Measurements from ENCODE around the gene SLC24A4. TPM values are rescaled to one million over a fixed set of nuclear protein-coding genes. Genes with fewer than 3 reads are reported as not detected.

SLC24A4 gene, protein sequence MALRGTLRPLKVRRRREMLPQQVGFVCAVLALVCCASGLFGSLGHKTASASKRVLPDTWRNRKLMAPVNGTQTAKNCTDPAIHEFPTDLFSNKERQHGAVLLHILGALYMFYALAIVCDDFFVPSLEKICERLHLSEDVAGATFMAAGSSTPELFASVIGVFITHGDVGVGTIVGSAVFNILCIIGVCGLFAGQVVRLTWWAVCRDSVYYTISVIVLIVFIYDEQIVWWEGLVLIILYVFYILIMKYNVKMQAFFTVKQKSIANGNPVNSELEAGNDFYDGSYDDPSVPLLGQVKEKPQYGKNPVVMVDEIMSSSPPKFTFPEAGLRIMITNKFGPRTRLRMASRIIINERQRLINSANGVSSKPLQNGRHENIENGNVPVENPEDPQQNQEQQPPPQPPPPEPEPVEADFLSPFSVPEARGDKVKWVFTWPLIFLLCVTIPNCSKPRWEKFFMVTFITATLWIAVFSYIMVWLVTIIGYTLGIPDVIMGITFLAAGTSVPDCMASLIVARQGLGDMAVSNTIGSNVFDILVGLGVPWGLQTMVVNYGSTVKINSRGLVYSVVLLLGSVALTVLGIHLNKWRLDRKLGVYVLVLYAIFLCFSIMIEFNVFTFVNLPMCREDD
- 0.03 TPM for polyA plus RNA-seq (2013, experiment 1 of 2)
- 0.04 TPM for polyA plus RNA-seq (2013, experiment 2 of 2)

- no peaks in the 10 kb centered on the region for H3K9me3 ChIP-seq (replicated peaks in 1 of 2; ENCODE audit: control insufficient read depth in 2 of 2, insufficient read depth in 1 of 2, low read depth in 1 of 2, low read length in 2 of 2)
- H2AK5ac ChIP-seq (ENCODE audit: low read depth, low read length) = no peak within 1 kb of the TSS
- H3K4ac ChIP-seq (ENCODE audit: low read length) = no peak within 1 kb of the TSS
- no peak within 1 kb of the TSS for H2BK12ac ChIP-seq (ENCODE audit: low read length)
- peaks cover 12 to 91% (median 54%) of the 10 kb centered on the region in 3 experiments for H3K27me3 ChIP-seq (ENCODE audit: control insufficient read depth in 3 of 3, insufficient read depth in 3 of 3, low read depth in 1 of 3, low read length in 3 of 3)
- no peak within 1 kb of the TSS for H4K91ac ChIP-seq (ENCODE audit: low read depth, low read length, poor library complexity)
- peak within 1 kb of the TSS; percentile 6 for H3K14ac ChIP-seq (ENCODE audit: low read length)
- no peak within 1 kb of the TSS for H2BK120ac ChIP-seq (ENCODE audit: low read depth, low read length)
- H2BK5ac ChIP-seq (ENCODE audit: low read length) = no peak within 1 kb of the TSS
- no peak within 1 kb of the TSS for H4K8ac ChIP-seq (ENCODE audit: low read depth, low read length)
- H3K4me3 ChIP-seq (ENCODE audit: low read length in 2 of 2) = peak within 1 kb of the TSS in 1 of 2 donors; percentile 75
- H3K79me1 ChIP-seq (ENCODE audit: low read depth, low read length) = no peaks in the 10 kb centered on the region
- H3K9ac ChIP-seq (ENCODE audit: low read depth, low read length, poor library complexity) = peak within 1 kb of the TSS; percentile 55
- no peaks in the 10 kb centered on the region for H3K36me3 ChIP-seq (replicated peaks in 1 of 2; ENCODE audit: control insufficient read depth in 2 of 2, insufficient read depth in 2 of 2, low read length in 2 of 2)
- H3K23ac ChIP-seq (ENCODE audit: low read depth, low read length, poor library complexity) = peak within 1 kb of the TSS; percentile 28
- no peak within 1 kb of the TSS for H2BK15ac ChIP-seq (ENCODE audit: low read length)
- peak within 1 kb of the TSS; percentile 92 for H3K4me2 ChIP-seq (ENCODE audit: insufficient read depth, low read length, poor library complexity, severe bottlenecking)
- WGBS, 2 donors (ENCODE audit: extremely low coverage in 2 of 2, insufficient read length in 2 of 2, insufficient replicate concordance in 1 of 2) = no CpG with 5 or more reads among the region's 117 CpGs
- H3K4me1 ChIP-seq (ENCODE audit: control insufficient read depth in 2 of 2, insufficient read depth in 1 of 2, low read depth in 1 of 2, low read length in 2 of 2) = peaks cover 0 to 3% of the 10 kb centered on the region in 2 donors
- DNase-seq (ENCODE audit: low spot score) = peak; percentile 37
- H3K18ac ChIP-seq (ENCODE audit: low read length) = peak within 1 kb of the TSS; percentile 69
- no peak within 1 kb of the TSS for H3K27ac ChIP-seq (replicated peaks; ENCODE audit: low read length)
- peak within 1 kb of the TSS; percentile 73 for H2AFZ ChIP-seq (ENCODE audit: low read length)
Measured at GRCh38 chr14:92323011-92323915, at the start of gene SLC24A4. Gene SLC24A4, plus strand, starts transcription at chr14:92323165. Its CDS starts 666 bp downstream, at chr14:92323831.

- H3K14ac ChIP-seq (ENCODE audit: low read length) = no peak overlapping the region
- H3K9ac ChIP-seq (ENCODE audit: low read depth, low read length, poor library complexity) = no peak overlapping the region
- no peak for DNase-seq (ENCODE audit: low spot score)
- no peak overlapping the region for H3K4me3 ChIP-seq (ENCODE audit: low read length in 2 of 2)
- no peak overlapping the region for H4K8ac ChIP-seq (ENCODE audit: low read depth, low read length)
- no peaks in the 10 kb centered on the region for H3K4me1 ChIP-seq (ENCODE audit: control insufficient read depth in 2 of 2, insufficient read depth in 1 of 2, low read depth in 1 of 2, low read length in 2 of 2)
- no peak overlapping the region for H2BK15ac ChIP-seq (ENCODE audit: low read length)
- no peak overlapping the region for H3K4me2 ChIP-seq (ENCODE audit: insufficient read depth, low read length, poor library complexity, severe bottlenecking)
- H3K23ac ChIP-seq (ENCODE audit: low read depth, low read length, poor library complexity) = no peak overlapping the region
- H3K27me3 ChIP-seq (ENCODE audit: control insufficient read depth in 3 of 3, insufficient read depth in 3 of 3, low read depth in 1 of 3, low read length in 3 of 3) = peaks cover 0 to 14% (median 0%) of the 10 kb centered on the region in 3 experiments
- no CpG with 5 or more reads among the region's 2 CpGs for WGBS, 2 donors (ENCODE audit: extremely low coverage in 2 of 2, insufficient read length in 2 of 2, insufficient replicate concordance in 1 of 2)
- H2AFZ ChIP-seq (ENCODE audit: low read length) = no peak overlapping the region
- no peak overlapping the region for H2BK5ac ChIP-seq (ENCODE audit: low read length)
- no peaks in the 10 kb centered on the region for H3K36me3 ChIP-seq (replicated peaks in 1 of 2; ENCODE audit: control insufficient read depth in 2 of 2, insufficient read depth in 2 of 2, low read length in 2 of 2)
- peaks cover 0 to 2% of the 10 kb centered on the region in 2 donors for H3K9me3 ChIP-seq (replicated peaks in 1 of 2; ENCODE audit: control insufficient read depth in 2 of 2, insufficient read depth in 1 of 2, low read depth in 1 of 2, low read length in 2 of 2)
- H2AK5ac ChIP-seq (ENCODE audit: low read depth, low read length) = no peak overlapping the region
- H3K79me1 ChIP-seq (ENCODE audit: low read depth, low read length) = no peaks in the 10 kb centered on the region
- H4K91ac ChIP-seq (ENCODE audit: low read depth, low read length, poor library complexity) = no peak overlapping the region
- H3K27ac ChIP-seq (replicated peaks; ENCODE audit: low read length) = no peak overlapping the region
- H2BK120ac ChIP-seq (ENCODE audit: low read depth, low read length) = no peak overlapping the region
- no peak overlapping the region for H3K4ac ChIP-seq (ENCODE audit: low read length)
- H2BK12ac ChIP-seq (ENCODE audit: low read length) = no peak overlapping the region
- H3K18ac ChIP-seq (ENCODE audit: low read length) = no peak overlapping the region
Measured at GRCh38 chr14:92273166-92273565, 49.8 kb upstream of the SLC24A4 start.

DNA sequence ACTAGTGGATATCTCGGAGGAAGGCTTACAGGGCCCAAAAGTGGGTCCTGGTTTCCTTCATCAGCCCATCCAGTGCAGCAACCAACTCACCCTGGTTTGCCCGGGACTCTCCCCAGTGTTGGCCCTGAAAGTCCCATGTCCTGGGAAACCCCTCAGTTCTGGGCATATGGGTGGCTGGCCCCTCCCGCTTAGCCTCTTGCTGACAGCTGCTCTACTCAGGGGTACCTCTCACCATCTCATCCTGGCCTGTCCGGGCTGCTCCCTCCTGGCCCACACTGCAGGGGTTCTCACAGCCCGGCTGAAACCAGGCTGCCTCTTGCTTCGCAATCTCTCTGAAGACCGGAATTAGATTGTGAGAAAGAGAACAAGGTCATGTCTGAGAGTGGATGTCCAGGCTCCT is 48.9 kb upstream of the SLC24A4 start:
- no peak overlapping the region for H2BK120ac ChIP-seq (ENCODE audit: low read depth, low read length)
- H3K4me2 ChIP-seq (ENCODE audit: insufficient read depth, low read length, poor library complexity, severe bottlenecking) = no peak overlapping the region
- H2BK5ac ChIP-seq (ENCODE audit: low read length) = no peak overlapping the region
- H4K91ac ChIP-seq (ENCODE audit: low read depth, low read length, poor library complexity) = no peak overlapping the region
- H3K79me1 ChIP-seq (ENCODE audit: low read depth, low read length) = no peaks in the 10 kb centered on the region
- H3K4ac ChIP-seq (ENCODE audit: low read length) = no peak overlapping the region
- peaks cover 0 to 14% (median 0%) of the 10 kb centered on the region in 3 experiments for H3K27me3 ChIP-seq (ENCODE audit: control insufficient read depth in 3 of 3, insufficient read depth in 3 of 3, low read depth in 1 of 3, low read length in 3 of 3)
- H2AK5ac ChIP-seq (ENCODE audit: low read depth, low read length) = no peak overlapping the region
- H3K36me3 ChIP-seq (replicated peaks in 1 of 2; ENCODE audit: control insufficient read depth in 2 of 2, insufficient read depth in 2 of 2, low read length in 2 of 2) = no peaks in the 10 kb centered on the region
- no peak overlapping the region for H3K18ac ChIP-seq (ENCODE audit: low read length)
- H4K8ac ChIP-seq (ENCODE audit: low read depth, low read length) = no peak overlapping the region
- H3K14ac ChIP-seq (ENCODE audit: low read length) = no peak overlapping the region
- H3K27ac ChIP-seq (replicated peaks; ENCODE audit: low read length) = no peak overlapping the region
- no peak overlapping the region for H3K23ac ChIP-seq (ENCODE audit: low read depth, low read length, poor library complexity)
- H2AFZ ChIP-seq (ENCODE audit: low read length) = no peak overlapping the region
- no peak overlapping the region for H3K9ac ChIP-seq (ENCODE audit: low read depth, low read length, poor library complexity)
- no CpG with 5 or more reads among the region's 7 CpGs for WGBS, 2 donors (ENCODE audit: extremely low coverage in 2 of 2, insufficient read length in 2 of 2, insufficient replicate concordance in 1 of 2)
- no peaks in the 10 kb centered on the region for H3K4me1 ChIP-seq (ENCODE audit: control insufficient read depth in 2 of 2, insufficient read depth in 1 of 2, low read depth in 1 of 2, low read length in 2 of 2)
- H2BK15ac ChIP-seq (ENCODE audit: low read length) = no peak overlapping the region
- H2BK12ac ChIP-seq (ENCODE audit: low read length) = no peak overlapping the region
- H3K4me3 ChIP-seq (ENCODE audit: low read length in 2 of 2) = no peak overlapping the region
- H3K9me3 ChIP-seq (replicated peaks in 1 of 2; ENCODE audit: control insufficient read depth in 2 of 2, insufficient read depth in 1 of 2, low read depth in 1 of 2, low read length in 2 of 2) = peaks cover 0 to 2% of the 10 kb centered on the region in 2 donors
- no peak for DNase-seq (ENCODE audit: low spot score)
